Measurements from ENCODE around the gene USP36. TPM values are rescaled to one million over a fixed set of nuclear protein-coding genes. Genes with fewer than 3 reads are reported as not detected.

USP36 gene
- total RNA-seq, 1 donor, result 30.8 TPM

- no peaks in the 10 kb centered on the region for H4K20me1 ChIP-seq (ENCODE audit: insufficient read depth, low read length)
- H3K4me1 ChIP-seq (ENCODE audit: insufficient read depth, low read length), result peaks cover 22% of the 10 kb centered on the region
- H3K79me2 ChIP-seq (ENCODE audit: insufficient read depth, low read length), result no peaks in the 10 kb centered on the region
- no peak for TF ChIP-seq CTCF (IDR thresholded peaks at IDR 0.05; ENCODE audit: extremely low read depth, low read depth, low read length)
- H3K27me3 ChIP-seq (ENCODE audit: insufficient read depth, low read length), result no peaks in the 10 kb centered on the region
- no peaks in the 10 kb centered on the region for H3K9me3 ChIP-seq (ENCODE audit: low read depth, low read length)
- H3K4me2 ChIP-seq (ENCODE audit: insufficient read depth, low read length), result no peak overlapping the region
- H3K27ac ChIP-seq (ENCODE audit: low read depth, low read length), result no peak overlapping the region
- no peak overlapping the region for H3K4me3 ChIP-seq (ENCODE audit: insufficient read depth, low read length)
- H2AFZ ChIP-seq (ENCODE audit: low read length), result no peak overlapping the region
- DNase-seq (ENCODE audit: insufficient read length, low spot score, missing footprints), result no peak
- H3K36me3 ChIP-seq (ENCODE audit: insufficient read depth, low read length), result no peaks in the 10 kb centered on the region
Measured at GRCh38 chr17:78787444-78787843, 53.2 kb downstream of the USP36 start.

- Histone ChIP-seq H3K27ac (ENCODE audit: low read depth, low read length) (no peak overlapping the region), H3K4me3 (ENCODE audit: insufficient read depth, low read length) (no peak overlapping the region), H2AFZ (ENCODE audit: low read length) (no peak overlapping the region), H4K20me1 (ENCODE audit: insufficient read depth, low read length) (no peaks in the 10 kb centered on the region), H3K4me1 (ENCODE audit: insufficient read depth, low read length) (peaks cover 15% of the 10 kb centered on the region), H3K36me3 (ENCODE audit: insufficient read depth, low read length) (no peaks in the 10 kb centered on the region), H3K9me3 (ENCODE audit: low read depth, low read length) (no peaks in the 10 kb centered on the region), H3K4me2 (ENCODE audit: insufficient read depth, low read length) (no peak overlapping the region), H3K27me3 (ENCODE audit: insufficient read depth, low read length) (no peaks in the 10 kb centered on the region), H3K79me2 (ENCODE audit: insufficient read depth, low read length) (peaks cover 11% of the 10 kb centered on the region)
- TF ChIP-seq CTCF (IDR thresholded peaks at IDR 0.05; ENCODE audit: extremely low read depth, low read depth, low read length), result no peak
- DNase-seq (ENCODE audit: insufficient read length, low spot score, missing footprints), result no peak
Measured at GRCh38 chr17:78785663-78786057, 55.0 kb downstream of the USP36 start.

- Histone ChIP-seq H2AFZ (ENCODE audit: low read length) (no peak overlapping the region), H3K9me3 (ENCODE audit: low read depth, low read length) (no peaks in the 10 kb centered on the region), H3K27ac (ENCODE audit: low read depth, low read length) (no peak overlapping the region), H3K4me3 (ENCODE audit: insufficient read depth, low read length) (no peak overlapping the region), H3K79me2 (ENCODE audit: insufficient read depth, low read length) (peaks cover 14% of the 10 kb centered on the region), H3K4me2 (ENCODE audit: insufficient read depth, low read length) (no peak overlapping the region), H4K20me1 (ENCODE audit: insufficient read depth, low read length) (no peaks in the 10 kb centered on the region), H3K4me1 (ENCODE audit: insufficient read depth, low read length) (peaks cover 12% of the 10 kb centered on the region), H3K27me3 (ENCODE audit: insufficient read depth, low read length) (no peaks in the 10 kb centered on the region), H3K36me3 (ENCODE audit: insufficient read depth, low read length) (no peaks in the 10 kb centered on the region)
- no peak for DNase-seq (ENCODE audit: insufficient read length, low spot score, missing footprints)
- TF ChIP-seq CTCF (IDR thresholded peaks at IDR 0.05; ENCODE audit: extremely low read depth, low read depth, low read length), result no peak
Measured at GRCh38 chr17:78785011-78785662, 55.5 kb downstream of the USP36 start.

- Histone ChIP-seq H2AFZ (ENCODE audit: low read length) (no peak overlapping the region), H3K27me3 (ENCODE audit: insufficient read depth, low read length) (no peaks in the 10 kb centered on the region), H3K4me3 (ENCODE audit: insufficient read depth, low read length) (no peak overlapping the region), H4K20me1 (ENCODE audit: insufficient read depth, low read length) (no peaks in the 10 kb centered on the region), H3K27ac (ENCODE audit: low read depth, low read length) (no peak overlapping the region), H3K4me2 (ENCODE audit: insufficient read depth, low read length) (no peak overlapping the region), H3K36me3 (ENCODE audit: insufficient read depth, low read length) (no peaks in the 10 kb centered on the region), H3K79me2 (ENCODE audit: insufficient read depth, low read length) (peaks cover 22% of the 10 kb centered on the region), H3K4me1 (ENCODE audit: insufficient read depth, low read length) (peaks cover 4% of the 10 kb centered on the region), H3K9me3 (ENCODE audit: low read depth, low read length) (no peaks in the 10 kb centered on the region)
- DNase-seq (ENCODE audit: insufficient read length, low spot score, missing footprints), result no peak
- no peak for TF ChIP-seq CTCF (IDR thresholded peaks at IDR 0.05; ENCODE audit: extremely low read depth, low read depth, low read length)
Measured at GRCh38 chr17:78784352-78784751, 56.3 kb downstream of the USP36 start.
